Upper lobe of left lung (tissue), 6 donors: Measurements from ENCODE around the gene GUCA2A. TPM values are rescaled to one million over a fixed set of nuclear protein-coding genes. Genes with fewer than 3 reads are reported as not detected.

ENCODE experiments used
- ATAC-seq, 2 donors: fragments of 200-7000 bp; cut with Tn5 transposase; one replicate each; pipeline ENCODE4 v1.9.1; 2022; ENCODE audit warnings: mild to moderate bottlenecking in 2 of 2, moderate library complexity in 2 of 2; ENCODE audit not compliant: low FRiP score in 2 of 2
- DNase-seq, 2 donors: peaks; one replicate each; pipeline ENCODE4 v3.0.0-alpha.2; 2019 to 2020
- H3K27ac ChIP-seq, 4 donors: fragments of 200-600 bp; sonication (generic); one replicate each; pipeline ENCODE4 v1.5.1; 2016 to 2019
- H3K27me3 ChIP-seq, 4 donors: fragments of 200-600 bp; sonication (generic); one replicate each; pipeline ENCODE4 v1.5.1; 2017 to 2019
- H3K36me3 ChIP-seq, 4 donors: fragments of 200-600 bp; sonication (generic); one replicate each; pipeline ENCODE4 v1.5.1; 2016 to 2019
- H3K4me1 ChIP-seq, 4 donors: fragments of 200-600 bp; sonication (generic); one replicate each; pipeline ENCODE4 v1.5.1; 2018 to 2019
- H3K4me3 ChIP-seq, 4 donors: fragments of 200-600 bp; sonication (generic); one replicate each; pipeline ENCODE4 v1.5.1; 2017 to 2019; ENCODE audit warnings: mild to moderate bottlenecking in 2 of 4, moderate library complexity in 1 of 4
- H3K9me3 ChIP-seq, 4 donors: fragments of 200-600 bp; sonication (generic); one replicate each; pipeline ENCODE4 v1.5.1; 2018 to 2019
- EP300 ChIP-seq, 4 donors: sonication (generic); formaldehyde crosslinking; IDR thresholded peaks; one replicate each; pipeline ENCODE4 v1.5.1; 2017; ENCODE audit warnings: antibody characterized with exemption in 4 of 4, control low read depth in 2 of 4
- POLR2A ChIP-seq, 4 donors: fragments of 450-650 bp; IDR thresholded peaks; one replicate each; pipeline ENCODE4 v1.5.1; 2016 to 2017; ENCODE audit warnings: antibody characterized with exemption in 4 of 4, mild to moderate bottlenecking in 2 of 4
- POLR2AphosphoS5 ChIP-seq, 2 donors: sonication (generic); formaldehyde crosslinking; IDR thresholded peaks; one replicate each; pipeline ENCODE4 v1.5.1; 2017; ENCODE audit warnings: antibody characterized with exemption in 2 of 2
- WGBS, 2 donors: methylation state at CpG; one replicate each; pipeline ENCODE4 v1.1.5; 2017 to 2018; 5-methylcytosine and 5-hydroxymethylcytosine counted together
- total RNA-seq, 6 donors: library from RNA; depleted of rRNA in 4 of 6; stranded (reverse); fragments of >200 nt in 4 of 6; gene quantifications; one replicate each; pipeline versions ENCODE4 v1.1.0 to v1.2.1, GENCODE V29; 2016 to 2021
- TF ChIP-seq, protein P1 (sequence below), 6 experiments: fragments of 450-650 bp in 4 of 6; fragments of 200-600 bp in 2 of 6; sonication (generic) in 2 of 6; IDR thresholded peaks; one replicate each; pipeline ENCODE4 v1.5.1; 2016 to 2019; ENCODE audit warnings: antibody characterized with exemption in 6 of 6
- donor health status: DM: no; HTN: no; CAD: no; lungs with moderate emphysema.
- donor health status: DM: no; HTN: yes; CAD: no; lungs with severe emphysema.

Gene GUCA2A
- total RNA-seq, 6 donors from 2014 or later: 0.47 TPM; not detected in 5

DNA sequence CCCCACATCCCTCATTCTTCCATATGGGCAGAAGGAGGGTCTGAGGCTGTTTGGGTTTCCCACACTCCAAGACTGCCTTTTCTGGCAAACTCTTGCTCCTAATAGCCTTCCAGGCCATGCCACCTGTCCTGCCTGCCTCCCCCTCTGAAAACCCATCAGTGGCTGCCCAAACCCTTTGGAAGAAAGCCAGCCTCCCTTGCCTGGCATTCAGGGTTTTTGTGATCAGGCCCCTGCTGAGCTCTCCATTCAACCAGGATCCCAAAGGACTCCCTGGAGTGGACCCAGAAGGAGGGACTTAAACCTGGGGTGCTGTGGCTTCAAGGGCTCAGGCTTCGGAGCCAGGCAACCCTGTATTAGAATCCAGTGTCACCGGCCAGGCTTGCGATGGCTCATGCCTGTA lies 4.2 kb upstream of the GUCA2A start:
- peaks cover 35 to 51% (median 41%) of the 10 kb centered on the region in 4 donors for H3K4me1 ChIP-seq

DNA sequence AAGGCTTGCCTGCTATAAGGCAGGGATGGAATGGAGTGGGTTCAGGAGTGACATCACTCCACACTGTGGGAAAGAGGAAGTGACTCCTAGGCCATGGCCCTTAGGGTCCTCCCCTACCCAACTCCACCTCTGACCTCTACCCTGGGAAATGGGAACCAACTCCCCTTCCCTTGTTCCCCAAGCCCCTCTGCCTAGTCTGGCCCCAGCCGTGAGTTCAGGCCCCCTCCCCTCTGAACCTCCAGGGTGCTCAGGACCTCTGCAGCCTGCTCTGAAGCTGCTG lies 3.8 kb upstream of the GUCA2A start:
- Histone ChIP-seq H3K9me3 (no peaks in the 10 kb centered on the region), H3K27ac (no peak overlapping the region), H3K27me3 (no peaks in the 10 kb centered on the region), H3K4me3 (no peak overlapping the region), H3K4me1 (peaks cover 31 to 47% (median 37%) of the 10 kb centered on the region in 4 donors), H3K36me3 (no peaks in the 10 kb centered on the region)
- ATAC-seq (no peak), DNase-seq (no peak)
- WGBS, 2 donors: 80% methylated on average over 1 of the region's 1 CpG; no CpG with 5 or more reads in 1 of the 2 donors
- TF ChIP-seq POLR2A (IDR thresholded peaks at IDR 0.05): no peak
- TF ChIP-seq EP300 (IDR thresholded peaks at IDR 0.05): no peak

More for the DNA sequence above, 4.2 kb upstream of the GUCA2A start:
- no peaks in the 10 kb centered on the region for H3K9me3 ChIP-seq
- TF ChIP-seq POLR2A (IDR thresholded peaks at IDR 0.05) (no peak), POLR2AphosphoS5 (IDR thresholded peaks at IDR 0.05) (no peak), EP300 (IDR thresholded peaks at IDR 0.05) (no peak)
- TF ChIP-seq, protein P1, sequence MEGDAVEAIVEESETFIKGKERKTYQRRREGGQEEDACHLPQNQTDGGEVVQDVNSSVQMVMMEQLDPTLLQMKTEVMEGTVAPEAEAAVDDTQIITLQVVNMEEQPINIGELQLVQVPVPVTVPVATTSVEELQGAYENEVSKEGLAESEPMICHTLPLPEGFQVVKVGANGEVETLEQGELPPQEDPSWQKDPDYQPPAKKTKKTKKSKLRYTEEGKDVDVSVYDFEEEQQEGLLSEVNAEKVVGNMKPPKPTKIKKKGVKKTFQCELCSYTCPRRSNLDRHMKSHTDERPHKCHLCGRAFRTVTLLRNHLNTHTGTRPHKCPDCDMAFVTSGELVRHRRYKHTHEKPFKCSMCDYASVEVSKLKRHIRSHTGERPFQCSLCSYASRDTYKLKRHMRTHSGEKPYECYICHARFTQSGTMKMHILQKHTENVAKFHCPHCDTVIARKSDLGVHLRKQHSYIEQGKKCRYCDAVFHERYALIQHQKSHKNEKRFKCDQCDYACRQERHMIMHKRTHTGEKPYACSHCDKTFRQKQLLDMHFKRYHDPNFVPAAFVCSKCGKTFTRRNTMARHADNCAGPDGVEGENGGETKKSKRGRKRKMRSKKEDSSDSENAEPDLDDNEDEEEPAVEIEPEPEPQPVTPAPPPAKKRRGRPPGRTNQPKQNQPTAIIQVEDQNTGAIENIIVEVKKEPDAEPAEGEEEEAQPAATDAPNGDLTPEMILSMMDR (IDR thresholded peaks at IDR 0.05): no peak
- no peaks in the 10 kb centered on the region for H3K36me3 ChIP-seq
- no peak overlapping the region for H3K27ac ChIP-seq
- ATAC-seq (no peak), DNase-seq (no peak)
- H3K4me3 ChIP-seq: no peak overlapping the region
- H3K27me3 ChIP-seq: no peaks in the 10 kb centered on the region
- WGBS, 2 donors: 96 to 100% methylated on average over 3 of the region's 3 CpGs

DNA sequence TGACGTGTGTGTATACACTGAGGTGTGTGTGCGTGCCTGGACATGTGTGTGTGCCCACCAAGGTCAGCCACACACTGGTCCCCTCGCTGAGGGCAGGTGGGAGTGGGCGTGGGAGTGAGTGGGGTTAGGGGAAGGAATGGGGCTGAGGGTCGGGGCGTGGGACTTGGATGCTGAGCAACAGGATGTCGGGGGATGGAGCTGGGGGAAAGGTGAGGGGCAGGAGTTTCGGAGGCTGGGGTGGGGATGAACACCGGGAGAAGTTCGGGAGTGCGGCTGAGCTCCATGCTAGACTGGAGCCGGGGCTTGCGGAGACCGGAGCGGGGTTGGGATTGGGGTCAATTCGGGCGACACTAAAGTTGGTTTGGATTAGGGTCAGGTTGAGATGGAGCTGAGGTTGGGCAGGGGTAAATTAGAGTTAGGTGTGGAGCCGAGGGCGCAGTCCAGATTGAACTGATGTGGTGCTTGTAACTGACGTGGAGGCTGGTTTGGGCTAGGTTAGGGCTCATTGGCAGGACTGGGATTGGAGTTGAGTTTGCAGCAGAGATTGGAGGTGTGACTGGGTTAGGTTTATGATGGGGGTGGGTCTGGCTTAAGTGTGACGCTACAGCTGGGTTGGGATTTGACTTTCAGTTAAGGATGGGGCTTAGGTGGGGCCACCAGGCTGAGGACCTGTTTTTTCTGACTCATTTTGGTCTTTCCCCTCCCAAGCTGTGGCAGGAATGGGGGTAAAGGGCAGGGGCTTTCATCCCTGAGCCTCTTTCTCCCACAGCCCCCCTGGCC lies 3.3 kb upstream of the GUCA2A start:
- no peak for DNase-seq
- Histone ChIP-seq H3K36me3 (no peaks in the 10 kb centered on the region), H3K27me3 (no peaks in the 10 kb centered on the region), H3K27ac (no peak overlapping the region), H3K4me3 (no peak overlapping the region), H3K4me1 (peaks cover 26 to 42% (median 32%) of the 10 kb centered on the region in 4 donors), H3K9me3 (no peaks in the 10 kb centered on the region)
- ATAC-seq: no peak
- WGBS, 2 donors: 89 to 91% methylated on average over 21 of the region's 21 CpGs
- TF ChIP-seq POLR2A (IDR thresholded peaks at IDR 0.05): no peak
- TF ChIP-seq POLR2AphosphoS5 (IDR thresholded peaks at IDR 0.05): no peak
- TF ChIP-seq, protein P1 (IDR thresholded peaks at IDR 0.05): no peak
- TF ChIP-seq EP300 (IDR thresholded peaks at IDR 0.05): no peak

DNA sequence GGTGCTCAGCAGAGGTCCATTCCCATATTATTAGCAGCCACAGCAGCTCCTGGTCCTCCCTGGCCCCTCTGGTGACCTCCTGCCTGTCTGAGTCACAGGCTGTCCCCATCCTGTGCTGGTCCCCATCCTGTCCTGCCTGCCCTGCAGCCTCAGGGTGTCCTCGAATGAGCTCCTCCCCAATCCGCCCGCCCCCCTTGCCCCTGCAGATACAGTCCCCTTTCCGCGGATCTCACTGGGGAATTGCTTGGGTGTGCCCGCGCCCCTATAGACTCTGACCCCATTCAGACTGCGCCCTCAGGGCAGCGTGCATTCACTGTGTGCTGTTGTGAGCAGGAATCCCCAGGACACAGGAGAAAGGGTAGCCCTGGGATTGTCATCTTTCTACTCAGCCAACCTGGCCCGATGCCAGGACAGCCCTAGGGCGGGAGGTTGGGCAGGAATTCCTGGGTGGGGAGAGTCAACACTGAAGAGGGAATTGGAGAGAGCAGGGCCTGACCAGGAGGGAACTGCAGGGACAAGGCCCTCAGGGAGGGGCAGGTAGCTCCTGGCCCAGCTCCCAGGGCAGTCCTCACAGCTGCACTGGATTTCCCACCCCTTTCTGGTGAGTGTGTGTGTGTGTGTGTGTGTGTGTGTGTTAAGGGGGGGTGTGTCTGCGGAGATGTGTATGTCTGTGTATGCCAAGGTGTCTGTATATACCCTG lies 1.1 kb upstream of the GUCA2A start:
- no peaks in the 10 kb centered on the region for H3K27me3 ChIP-seq
- TF ChIP-seq POLR2A (IDR thresholded peaks at IDR 0.05) (no peak), EP300 (IDR thresholded peaks at IDR 0.05) (no peak), POLR2AphosphoS5 (IDR thresholded peaks at IDR 0.05) (peak; percentile 17 to 42)
- TF ChIP-seq, protein P1 (IDR thresholded peaks at IDR 0.05): no peak
- ATAC-seq (peak; percentile 56 to 91), DNase-seq (peak; percentile 88 to 91)
- 41 to 52% methylated on average over 12 of the region's 12 CpGs for WGBS, 2 donors
- peaks cover 0 to 5% (median 2%) of the 10 kb centered on the region in 4 donors for H3K9me3 ChIP-seq
- peak overlapping the region in 3 of 4 donors; percentile 10 to 42 (median 32) for H3K27ac ChIP-seq
- peaks cover 10 to 21% (median 14%) of the 10 kb centered on the region in 4 donors for H3K4me1 ChIP-seq
- no peak overlapping the region for H3K4me3 ChIP-seq
- H3K36me3 ChIP-seq: no peaks in the 10 kb centered on the region
